Hematopoietic multipotent progenitor cell treated with erythropoietin and hydrocortisone succinate and interleukin-3 and kit ligand, for 17 days (in vitro differentiated cells): ENCODE results near the gene FBXO38.
A peak's percentile ranks its signal among the peaks of the same experiment; 100 is the strongest.

Experiments used
- DNase-seq: peaks from one replicate; pipeline ENCODE4 v3.0.0-alpha.2; 2015; ENCODE audit warnings: low spot score

FBXO38 gene, protein sequence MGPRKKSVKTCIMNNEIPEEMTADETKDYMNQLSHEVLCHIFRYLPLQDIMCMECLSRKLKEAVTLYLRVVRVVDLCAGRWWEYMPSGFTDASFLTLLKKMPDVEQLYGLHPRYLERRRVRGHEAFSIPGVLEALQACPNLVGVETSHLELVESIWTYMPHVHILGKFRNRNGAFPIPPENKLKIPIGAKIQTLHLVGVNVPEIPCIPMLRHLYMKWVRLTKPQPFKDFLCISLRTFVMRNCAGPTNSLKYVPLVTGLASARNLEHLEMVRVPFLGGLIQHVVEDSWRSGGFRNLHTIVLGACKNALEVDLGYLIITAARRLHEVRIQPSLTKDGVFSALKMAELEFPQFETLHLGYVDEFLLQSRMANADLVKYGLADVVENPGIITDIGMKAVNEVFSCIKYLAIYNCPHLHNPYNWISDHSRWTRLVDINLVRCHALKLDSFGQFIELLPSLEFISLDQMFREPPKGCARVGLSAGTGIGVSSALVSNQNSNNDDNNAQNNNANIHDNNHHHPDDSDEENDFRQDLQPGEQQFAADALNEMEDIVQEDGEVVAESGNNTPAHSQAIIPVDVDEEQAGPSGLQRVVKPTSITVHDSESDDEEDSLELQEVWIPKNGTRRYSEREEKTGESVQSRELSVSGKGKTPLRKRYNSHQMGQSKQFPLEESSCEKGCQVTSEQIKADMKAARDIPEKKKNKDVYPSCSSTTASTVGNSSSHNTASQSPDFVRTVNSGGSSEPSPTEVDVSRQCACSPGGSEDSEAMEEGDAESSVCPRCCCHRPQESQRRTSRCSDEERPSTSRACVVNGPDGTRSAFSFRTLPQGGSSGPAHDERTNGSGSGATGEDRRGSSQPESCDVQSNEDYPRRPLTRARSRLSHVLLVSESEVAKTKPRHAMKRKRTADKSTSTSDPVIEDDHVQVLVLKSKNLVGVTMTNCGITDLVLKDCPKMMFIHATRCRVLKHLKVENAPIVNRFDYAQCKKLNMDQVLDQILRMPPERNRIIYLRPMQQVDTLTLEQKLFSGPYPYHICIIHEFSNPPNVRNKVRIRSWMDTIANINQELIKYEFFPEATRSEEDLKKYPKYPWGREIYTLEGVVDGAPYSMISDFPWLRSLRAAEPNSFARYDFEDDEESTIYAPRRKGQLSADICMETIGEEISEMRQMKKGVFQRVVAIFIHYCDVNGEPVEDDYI

DNA sequence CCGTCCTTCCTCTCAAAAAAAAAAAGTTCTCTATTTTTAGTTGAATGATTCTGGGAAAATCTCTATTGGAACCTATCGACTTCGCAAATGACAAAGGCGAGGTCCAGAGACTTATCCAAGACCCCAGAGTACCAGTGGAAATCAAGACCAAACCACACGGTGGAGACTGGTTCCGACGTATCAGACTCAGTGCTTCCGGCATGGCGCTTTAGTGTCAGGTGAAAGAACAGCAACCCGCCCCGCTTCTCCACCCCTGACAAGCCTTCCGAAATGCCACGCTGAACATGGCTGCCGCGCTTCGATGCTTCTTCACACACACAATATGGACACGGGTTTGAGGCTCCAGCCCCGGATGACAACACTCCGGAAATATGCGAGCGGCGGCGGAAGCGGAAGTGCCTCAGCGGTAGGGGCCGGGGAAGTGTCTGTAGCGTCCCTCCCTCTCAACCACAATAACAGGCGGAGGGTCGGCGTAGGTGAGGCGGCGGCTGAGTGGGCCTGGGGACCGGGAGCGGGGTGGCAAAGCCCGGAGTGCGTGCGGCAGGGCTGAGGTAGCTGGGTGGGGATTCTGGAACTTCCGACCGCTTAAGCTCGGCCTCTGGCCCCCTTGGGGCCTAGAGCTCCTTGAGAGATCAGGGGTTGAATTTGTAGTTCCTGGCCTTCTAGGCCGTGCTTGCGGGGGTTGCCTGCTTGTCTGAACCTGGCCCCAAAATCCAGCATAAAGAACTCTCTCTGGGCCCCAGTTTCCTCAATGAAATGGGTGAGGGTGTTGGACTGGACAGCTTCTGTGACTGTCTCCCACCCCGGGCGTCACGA lies at the start of gene FBXO38:
Gene FBXO38 (plus strand): TSS at position 395 of the 816 bp plus-strand sequence. CDS start 10,819 bp downstream, outside the sequence.
- DNase-seq: peak; percentile 93

DNA sequence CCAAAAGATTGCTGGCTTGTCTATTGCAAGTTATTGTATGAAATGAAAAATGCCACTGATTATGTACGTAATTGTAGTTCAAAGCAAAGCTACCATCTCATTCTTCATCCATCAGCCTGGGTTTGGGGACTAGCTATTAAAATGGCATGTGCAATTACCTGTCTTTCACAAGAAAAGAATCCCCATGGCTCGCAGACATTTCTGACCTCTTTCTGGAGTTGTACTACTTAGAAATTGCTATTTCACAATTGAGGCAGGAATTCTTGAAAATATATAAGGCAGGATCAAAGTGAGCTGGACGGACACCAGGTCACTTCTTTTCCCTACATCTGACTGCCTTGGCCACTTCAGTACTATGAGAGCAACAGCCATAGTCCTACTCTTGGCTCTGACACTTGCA lies 48.5 kb upstream of the FBXO38 start, which contains the start of gene SPINK9:
Gene SPINK9 (plus strand): TSS at position 301 of the 400 bp plus-strand sequence. CDS start 55 bp downstream, at position 356.
- no peak for DNase-seq

DNA sequence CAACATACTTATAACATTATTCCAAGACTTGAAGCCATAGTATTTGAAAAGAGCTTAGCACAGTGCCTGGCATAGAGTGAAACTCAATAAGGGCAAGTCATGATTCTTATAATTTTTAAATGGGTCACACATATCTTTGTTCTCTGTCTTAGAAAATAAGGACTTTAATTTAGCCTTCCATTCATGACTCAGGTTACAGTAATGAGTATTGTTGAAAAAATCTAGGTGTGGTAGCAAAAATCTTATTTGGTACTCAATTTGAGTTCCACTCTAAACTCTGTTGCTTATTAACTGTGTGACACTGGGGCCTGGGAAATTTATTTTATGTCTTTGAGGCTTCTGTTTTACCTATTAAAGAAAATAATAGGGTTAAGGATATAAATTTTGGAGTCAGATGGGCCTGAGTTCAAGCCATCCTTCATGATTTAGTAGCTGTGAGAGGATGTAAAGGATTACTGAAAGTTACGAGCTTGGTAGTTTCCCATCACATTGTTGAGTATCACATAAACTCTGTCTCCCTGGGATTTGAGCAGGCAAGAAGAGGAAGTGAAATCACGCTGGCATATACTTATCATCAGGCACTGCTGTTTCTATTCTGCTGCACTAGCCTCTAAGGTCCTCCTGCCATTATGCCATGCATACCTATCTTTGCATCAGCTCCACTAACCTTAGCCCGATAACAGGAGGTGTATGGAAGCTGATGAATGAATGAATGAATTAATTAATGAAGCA lies 46.9 kb upstream of the FBXO38 start:
- DNase-seq: no peak

DNA sequence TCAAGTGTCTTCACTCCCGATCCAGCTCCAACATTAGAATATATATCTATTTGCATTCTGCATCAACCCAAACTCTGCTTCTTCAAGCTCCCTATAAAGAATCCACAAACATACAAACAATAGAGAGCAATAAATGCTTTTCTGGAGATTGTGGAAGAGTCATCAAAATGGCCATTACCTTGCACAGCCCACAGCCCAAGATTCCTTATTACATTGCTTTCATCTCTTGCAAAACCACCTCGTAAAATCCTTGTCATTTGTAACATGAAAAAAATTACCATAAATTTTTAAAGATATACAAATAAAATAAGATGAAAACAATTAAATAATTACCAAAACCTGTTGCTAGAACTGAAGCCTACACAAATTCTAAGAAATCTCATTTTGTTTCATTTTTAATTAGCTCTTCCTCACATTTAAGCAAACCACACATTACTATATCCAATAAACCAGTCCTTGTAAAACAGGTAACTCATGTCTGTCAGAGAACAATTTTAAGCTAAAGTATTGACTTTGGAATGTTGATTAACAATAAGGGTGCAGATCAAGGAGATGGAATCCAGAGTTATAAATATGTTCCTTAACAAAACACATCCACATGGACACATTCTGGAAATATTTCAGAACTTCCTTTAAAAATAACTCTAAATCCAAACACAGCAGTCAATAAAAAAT lies 41.2 kb upstream of the FBXO38 start:
- no peak for DNase-seq

DNA sequence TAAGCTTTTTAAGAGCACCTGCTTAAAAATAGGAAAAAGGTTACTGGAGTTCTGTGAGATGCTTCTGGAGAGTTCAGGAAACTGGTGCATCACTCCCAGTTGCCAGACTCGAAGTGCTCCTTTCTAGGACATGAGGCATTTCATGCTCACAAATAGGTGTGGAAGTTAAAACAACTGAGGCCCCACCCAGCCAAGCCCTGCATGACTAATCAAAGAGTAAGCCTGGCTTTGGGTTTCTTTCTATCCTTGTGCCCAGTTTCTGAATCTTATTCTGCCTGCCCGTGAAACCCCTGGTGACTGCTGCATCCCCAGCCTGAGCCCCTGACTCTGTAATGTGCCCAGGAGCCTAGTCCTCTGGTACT lies 40.7 kb upstream of the FBXO38 start:
- peak; percentile 31 for DNase-seq

DNA sequence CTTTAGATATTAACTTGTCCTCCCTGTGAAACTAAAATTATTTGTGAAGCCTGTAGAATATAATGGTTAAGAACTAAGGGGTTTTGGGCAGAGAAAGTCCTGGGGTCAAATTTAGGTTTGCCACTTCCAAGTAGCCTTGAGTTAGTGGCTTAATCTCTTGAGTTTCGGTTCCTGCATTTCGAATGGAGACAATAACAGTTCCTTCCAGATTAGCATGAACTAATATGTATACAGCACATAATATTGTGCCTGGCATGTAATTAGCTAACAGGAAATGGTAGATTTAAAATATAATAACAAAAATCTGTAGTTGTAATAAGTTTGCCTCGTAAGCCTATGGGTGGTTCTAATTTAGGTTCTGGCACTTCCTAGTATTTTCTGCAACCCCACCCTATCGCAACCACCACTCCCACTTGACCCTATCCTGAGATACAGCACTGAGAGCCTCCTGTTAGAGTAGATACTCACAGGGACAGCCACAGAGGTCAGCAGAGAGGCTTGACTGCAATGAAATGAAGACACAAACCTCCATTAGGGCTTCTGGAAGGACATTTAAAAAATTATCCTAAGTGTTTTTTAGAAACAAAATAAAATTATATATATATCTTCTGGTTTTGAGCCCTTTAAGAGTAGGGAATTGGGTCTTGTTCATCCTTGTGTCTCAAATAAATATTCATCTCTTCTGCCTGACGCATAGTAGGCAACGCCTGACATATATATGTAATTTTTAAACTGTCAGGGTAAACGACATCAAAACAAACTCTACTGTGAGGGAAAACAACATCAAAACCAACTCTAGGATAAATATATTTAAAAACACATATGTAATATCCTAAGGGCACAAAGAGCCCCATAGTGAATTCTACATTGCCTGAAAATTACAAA lies 39.9 kb upstream of the FBXO38 start:
- DNase-seq: peak; percentile 50

DNA sequence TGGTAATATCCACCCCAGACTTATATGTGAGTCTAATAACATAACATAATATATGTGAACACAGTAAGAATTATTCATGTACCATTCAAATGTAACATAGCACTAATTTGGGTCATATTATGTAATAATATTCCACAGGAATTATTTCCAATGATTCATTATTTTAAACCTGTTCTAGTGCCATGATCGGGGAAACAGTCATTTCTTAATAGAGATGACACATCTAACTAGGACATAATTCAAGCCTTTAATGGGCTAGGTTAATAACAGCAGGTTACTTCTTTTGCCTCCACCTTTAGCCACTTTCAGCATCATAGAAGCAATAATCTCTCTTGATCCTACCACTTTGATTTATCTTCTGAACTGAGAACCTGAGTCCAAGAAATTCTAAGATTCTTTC lies 36.1 kb upstream of the FBXO38 start:
- DNase-seq: no peak

DNA sequence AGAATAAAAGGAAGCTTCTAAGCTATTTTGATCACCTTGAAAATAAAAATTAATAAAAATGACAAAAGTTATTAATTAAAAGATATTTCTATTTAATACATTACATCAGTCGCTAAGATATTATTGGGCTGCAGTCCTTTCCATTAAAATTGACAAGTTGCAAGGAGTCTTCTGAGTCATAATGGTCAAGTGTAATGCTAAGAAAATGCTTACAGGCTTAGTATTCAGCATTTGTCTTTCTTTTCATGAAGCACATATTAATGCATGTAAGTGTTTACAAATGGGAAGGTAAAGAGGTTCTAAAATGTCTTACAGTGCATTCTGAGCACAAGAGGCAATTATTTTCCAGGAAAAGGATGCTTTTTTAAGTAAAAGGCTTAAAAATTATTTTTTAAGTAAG lies 31.1 kb upstream of the FBXO38 start:
- DNase-seq: no peak

DNA sequence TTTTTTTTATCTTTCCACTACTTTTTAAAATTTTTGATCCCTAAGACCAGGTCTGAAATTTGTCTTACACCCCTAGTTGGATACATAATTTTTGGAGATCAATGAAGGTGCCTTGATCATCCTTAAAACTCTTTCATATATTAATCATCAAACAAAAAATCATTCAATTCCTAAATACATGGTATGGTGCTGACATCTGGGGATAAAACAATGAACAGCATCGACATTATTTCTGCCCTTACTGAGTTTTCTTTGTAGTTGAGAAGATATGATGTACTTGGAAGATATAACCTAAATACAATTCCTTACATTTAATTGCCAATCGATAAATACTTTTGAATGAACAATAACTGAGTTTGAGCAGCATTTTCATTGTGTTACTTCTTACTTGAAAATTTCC lies 30.1 kb upstream of the FBXO38 start:
- peak; percentile 14 for DNase-seq

DNA sequence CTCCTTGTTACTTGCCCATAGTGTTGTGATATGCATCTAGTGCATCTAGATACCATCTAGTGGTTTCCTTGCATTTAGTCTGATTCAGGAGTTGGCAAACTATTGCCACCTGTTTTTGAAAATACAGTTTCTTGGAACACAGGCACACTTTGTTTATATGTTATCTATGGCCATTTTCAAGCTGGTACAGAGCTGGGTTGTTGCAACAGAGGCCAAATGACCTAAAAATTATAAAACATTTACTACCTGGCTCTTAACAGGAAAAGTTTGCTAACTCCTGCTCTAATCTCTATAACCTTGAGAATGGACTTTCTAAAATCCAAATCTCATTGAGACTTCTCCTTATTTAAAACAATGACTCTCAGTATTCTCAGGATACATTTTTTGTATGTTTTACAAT lies 19.4 kb upstream of the FBXO38 start:
- DNase-seq: no peak

DNA sequence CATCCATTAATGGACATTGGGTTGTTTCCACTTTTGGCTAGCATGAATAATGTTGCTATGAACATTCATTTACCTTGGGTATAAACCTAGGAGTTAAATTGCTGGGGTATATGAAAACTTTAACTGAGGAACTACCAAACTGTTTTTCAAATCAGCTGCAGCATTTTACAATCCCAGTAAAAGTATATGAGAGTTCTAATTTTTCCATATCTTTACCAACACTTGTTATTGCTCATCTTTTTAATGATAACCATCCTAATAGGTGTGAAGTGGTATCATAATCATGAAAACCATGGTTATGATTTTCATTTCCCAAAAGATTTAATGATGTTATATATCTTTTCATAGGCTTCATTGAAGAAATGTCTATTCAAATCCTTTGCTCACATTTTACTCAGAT lies 15.5 kb upstream of the FBXO38 start:
- DNase-seq: no peak

DNA sequence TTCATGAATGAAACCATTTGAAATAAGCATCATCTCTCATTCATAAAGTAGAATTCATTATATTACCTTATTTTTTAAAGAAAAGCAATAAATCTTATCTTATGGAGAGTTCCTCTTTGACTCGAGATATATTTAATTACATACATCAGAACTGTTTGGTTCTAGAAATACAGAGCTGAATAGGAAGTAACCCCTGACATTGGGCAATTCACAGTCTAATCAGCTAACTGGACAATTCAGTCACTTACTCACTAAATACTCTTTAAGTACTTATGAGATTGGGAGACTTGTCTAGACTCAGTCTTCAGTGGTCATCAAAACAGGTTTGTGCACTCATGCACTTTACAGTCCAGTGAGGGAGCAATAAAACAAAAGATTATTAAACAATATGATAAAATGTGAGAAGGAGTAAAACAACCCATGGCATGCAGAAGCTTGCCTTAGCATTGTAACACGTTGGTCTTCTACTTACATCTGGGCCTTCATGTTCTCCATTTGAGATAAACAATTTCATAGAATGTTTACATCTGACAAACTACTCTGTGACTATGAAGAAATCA lies 11.5 kb upstream of the FBXO38 start:
- no peak for DNase-seq

DNA sequence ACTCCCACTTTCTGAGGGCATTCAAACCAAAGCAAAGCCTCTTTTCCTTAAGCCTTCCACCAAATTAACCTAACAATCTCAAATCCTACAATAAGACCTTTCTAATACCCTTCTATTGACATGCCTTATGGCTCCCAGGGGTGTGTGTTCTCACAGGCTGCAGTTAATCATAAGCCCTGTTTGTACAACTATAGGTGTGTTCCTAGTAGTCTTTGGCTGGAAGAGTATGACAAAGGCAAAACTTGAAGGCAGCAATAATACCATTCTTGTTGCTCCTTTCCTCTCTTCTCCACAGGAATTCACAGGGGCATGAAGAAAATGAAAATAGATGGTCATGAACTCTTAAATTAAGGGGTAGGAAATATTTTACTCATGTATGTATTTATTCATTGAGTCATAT lies 10.9 kb upstream of the FBXO38 start:
- DNase-seq: no peak

DNA sequence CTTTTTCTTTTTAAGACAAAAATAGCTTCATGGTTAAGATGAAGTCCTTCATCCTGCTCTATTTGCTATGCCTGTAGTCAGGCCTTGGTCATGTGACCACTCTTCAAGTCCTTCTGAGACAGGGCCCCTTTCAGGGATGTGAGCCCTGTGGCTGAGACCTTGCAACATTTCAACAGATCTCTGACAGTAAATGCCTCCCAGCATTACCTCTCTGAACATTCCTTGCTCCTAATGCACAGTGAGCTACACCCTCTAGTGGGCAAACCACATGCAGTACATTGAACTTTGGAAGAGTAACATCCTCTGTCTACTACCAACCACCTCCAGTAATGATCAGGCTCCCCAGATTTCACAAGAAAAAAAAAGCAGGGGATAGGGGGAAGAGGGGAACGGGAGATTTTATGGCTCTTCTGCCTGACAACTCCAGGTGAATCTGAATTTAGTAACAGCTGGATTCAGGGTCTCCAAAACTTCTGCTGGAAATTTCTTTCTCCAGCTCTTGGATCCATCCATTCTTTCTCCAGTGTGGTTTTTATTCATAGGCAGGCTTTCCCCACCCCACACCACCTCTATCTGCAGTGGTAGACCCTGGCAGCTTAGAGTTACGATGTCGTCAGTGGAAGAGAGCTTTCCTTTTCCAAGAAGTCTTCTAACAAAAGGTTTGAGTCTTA lies 8.9 kb upstream of the FBXO38 start:
- DNase-seq: peak; percentile 41

DNA sequence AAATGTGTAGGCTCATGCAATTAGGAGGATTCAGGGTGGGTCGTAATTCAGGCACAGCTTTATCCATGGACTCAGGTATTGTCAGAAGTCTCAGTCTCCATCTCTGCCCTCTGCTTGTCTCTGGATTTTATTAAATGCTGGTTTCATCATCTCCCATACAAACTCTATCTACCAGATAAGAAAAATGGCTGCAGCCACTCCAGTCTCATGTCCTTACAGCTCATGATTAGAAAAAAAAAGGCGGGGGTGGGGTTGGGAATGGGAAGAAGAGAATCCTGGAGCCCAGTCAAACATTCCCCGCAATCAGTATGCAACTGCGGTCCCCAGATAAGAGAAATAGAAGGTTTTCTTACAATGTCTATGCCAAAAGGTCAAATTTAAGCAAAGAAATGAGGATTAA lies 7.6 kb upstream of the FBXO38 start:
- no peak for DNase-seq

DNA sequence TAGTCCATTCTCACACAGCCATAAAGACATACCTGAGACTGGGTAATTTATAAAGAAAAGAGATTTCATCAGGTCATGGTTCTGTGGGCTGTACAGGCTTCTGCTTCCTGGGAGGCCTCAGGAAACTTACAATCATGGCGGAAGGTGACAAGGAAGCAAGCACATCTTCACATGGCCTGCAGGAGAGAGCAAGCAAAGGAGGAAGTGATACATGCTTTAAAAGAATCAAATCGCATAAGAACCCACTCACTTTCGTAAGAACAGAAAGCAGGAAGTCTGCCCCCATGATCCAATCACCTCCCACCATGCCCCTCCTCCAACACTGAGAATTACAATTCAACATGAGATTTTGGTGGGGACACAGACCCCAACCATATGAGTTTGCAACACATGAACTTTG lies 5.1 kb upstream of the FBXO38 start:
- no peak for DNase-seq

DNA sequence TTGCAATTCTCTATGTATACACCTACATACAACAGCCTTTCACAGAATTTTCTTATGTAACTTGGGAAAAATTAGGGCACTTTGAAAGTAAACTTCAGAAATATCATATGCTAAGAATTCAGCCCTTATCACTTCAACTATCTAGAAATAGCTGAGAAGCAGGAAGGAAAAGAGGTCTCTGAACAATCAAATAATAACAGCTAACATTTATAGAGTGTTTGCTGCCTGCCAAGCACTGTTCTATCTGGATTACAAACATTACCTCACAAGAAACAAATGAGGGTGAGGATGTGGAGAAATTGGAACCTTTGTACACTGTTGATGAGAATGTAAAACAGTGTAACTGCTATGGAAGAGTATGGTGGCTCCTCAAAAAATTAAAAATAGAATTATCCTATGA lies 4.4 kb upstream of the FBXO38 start:
- DNase-seq: no peak

DNA sequence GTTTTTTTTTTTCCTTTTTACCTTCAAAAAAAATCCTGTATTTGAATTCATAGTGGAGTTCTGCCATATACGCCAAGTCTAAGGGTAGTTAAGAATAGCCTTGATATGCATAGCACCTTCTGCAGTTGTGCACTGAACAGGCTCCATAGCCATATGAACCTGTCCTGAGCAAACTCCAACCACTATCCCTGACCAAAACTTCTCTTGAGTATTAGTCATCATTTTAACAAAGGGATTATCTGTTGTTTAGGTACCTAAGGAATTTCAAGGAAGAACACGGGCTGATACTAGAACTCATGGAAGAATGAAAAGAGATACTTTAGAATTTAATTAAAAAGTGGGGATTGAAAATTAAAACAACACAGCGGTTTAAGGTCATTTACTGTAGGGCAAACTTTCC lies 1.9 kb upstream of the FBXO38 start:
- no peak for DNase-seq
